ENCODE results near the gene NUP205. TPM values are rescaled to one million over a fixed set of nuclear protein-coding genes. Genes with fewer than 3 reads are reported as not detected.

Gene NUP205
- total and polyA plus RNA-seq, 4 experiments from 2014 or later = 29.2 to 73.8 (median 49.6) TPM

DNA sequence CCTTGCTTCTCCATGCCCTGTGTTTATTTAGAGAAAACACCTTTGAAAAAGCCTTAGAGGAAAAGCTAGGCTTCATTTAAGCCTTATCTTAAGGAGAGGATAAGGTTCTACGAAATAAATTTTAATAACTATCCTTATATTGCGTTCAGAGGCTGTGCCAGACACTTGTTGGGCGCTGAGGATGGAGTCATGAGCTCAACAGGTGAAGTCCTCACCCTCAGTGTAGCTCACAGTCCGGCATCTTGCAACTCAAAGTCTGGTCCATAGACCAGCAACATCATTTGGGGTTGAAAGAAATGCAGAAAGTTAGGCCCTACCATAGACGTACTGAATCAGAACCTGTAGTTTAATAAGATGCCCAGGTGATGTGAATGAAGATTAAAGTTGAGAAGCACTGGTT lies 100.8 kb downstream of the NUP205 start:
- no peaks in the 10 kb centered on the region for H3K9me3 ChIP-seq (ENCODE audit: control insufficient read depth in 1 of 2, low read length in 2 of 2)
- POLR2A ChIA-PET (ENCODE audit: partially characterized antibody) = no interaction called here
- H3K4me1 ChIP-seq (ENCODE audit: insufficient read depth, low read length) = peaks cover 15% of the 10 kb centered on the region
- Mint-ChIP-seq H3K9me3 (peaks cover 0 to 2% (median 0%) of the 10 kb centered on the region in 8 donors), H3K4me3 (no peak overlapping the region), H3K27ac (no peak overlapping the region), H3K27me3 (no peaks in the 10 kb centered on the region), H3K36me3 (peaks cover 0 to 5% of the 10 kb centered on the region in 2 donors), H3K4me1 (peaks cover 7 to 22% (median 12%) of the 10 kb centered on the region in 4 donors)
- no peaks in the 10 kb centered on the region for H3K27me3 ChIP-seq (ENCODE audit: insufficient read depth, low read length)
- CTCF ChIA-PET (ENCODE audit: partially characterized antibody) = interaction anchor here (1.8 to 5.7 kb wide), 2 partner anchors 14 to 100 kb away, joined by 4 to 57 read pairs; no protein-coding TSS in a partner anchor
- H3K4me3 ChIP-seq (ENCODE audit: low read length in 2 of 2) = no peak overlapping the region
- H3K36me3 ChIP-seq (ENCODE audit: insufficient read depth, low read length) = no peaks in the 10 kb centered on the region
- H3K27ac ChIP-seq (ENCODE audit: low read depth, low read length) = no peak overlapping the region
- DNase-seq = no peak
- intact Hi-C loops (cut with micrococcal nuclease) = no loop called here

DNA sequence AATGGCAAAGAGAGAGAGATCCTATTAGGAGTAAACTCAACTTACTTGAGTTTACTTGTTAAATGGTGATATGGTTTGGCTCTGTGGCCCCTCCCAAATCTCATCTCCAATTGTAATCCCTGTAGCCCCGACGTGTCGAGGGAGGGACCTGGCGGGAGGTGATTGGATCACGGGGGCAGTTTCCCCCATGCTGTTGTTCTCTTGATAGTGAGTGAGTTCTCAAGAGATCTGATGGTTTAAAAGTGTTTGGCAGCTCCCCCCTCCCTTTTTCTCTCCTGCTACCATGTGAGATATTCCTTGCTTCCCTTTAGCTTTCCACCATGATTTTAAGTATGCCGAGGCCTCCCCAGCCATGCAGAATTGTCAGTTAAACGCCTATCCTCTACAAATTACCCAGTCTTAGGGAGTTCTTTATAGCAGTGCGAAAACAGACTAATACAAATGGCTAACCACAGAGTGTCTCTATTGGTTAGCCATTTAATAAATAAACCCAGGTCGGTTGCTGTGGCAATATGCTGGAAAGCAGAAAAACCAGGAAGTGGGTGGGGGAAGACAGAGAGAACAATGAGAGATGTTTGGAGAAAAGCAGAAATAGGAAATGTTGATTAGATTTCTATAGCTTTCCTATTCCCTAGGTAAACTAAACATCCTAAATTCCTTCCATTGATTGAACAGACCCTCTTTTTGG lies 101.6 kb downstream of the NUP205 start:
- H3K27me3 Mint-ChIP-seq = no peaks in the 10 kb centered on the region
- Histone ChIP-seq H3K36me3 (ENCODE audit: insufficient read depth, low read length) (no peaks in the 10 kb centered on the region), H3K9me3 (ENCODE audit: control insufficient read depth in 1 of 2, low read length in 2 of 2) (no peaks in the 10 kb centered on the region), H3K27ac (ENCODE audit: low read depth, low read length) (no peak overlapping the region), H3K27me3 (ENCODE audit: insufficient read depth, low read length) (no peaks in the 10 kb centered on the region), H3K4me1 (ENCODE audit: insufficient read depth, low read length) (peaks cover 23% of the 10 kb centered on the region), H3K4me3 (ENCODE audit: low read length in 2 of 2) (no peak overlapping the region)
- H3K4me3 Mint-ChIP-seq = no peak overlapping the region
- POLR2A ChIA-PET (ENCODE audit: partially characterized antibody) = interaction anchor here (0.7 kb wide), 1 partner anchor 380 kb away, joined by 3 read pairs; no protein-coding TSS in a partner anchor
- DNase-seq = no peak
- peaks cover 0 to 5% of the 10 kb centered on the region in 2 donors for H3K36me3 Mint-ChIP-seq
- intact Hi-C loops (cut with micrococcal nuclease) = no loop called here
- H3K27ac Mint-ChIP-seq = no peak overlapping the region
- peaks cover 11 to 30% (median 18%) of the 10 kb centered on the region in 4 donors for H3K4me1 Mint-ChIP-seq
- CTCF ChIA-PET (ENCODE audit: partially characterized antibody) = interaction anchor here (1.8 to 5.7 kb wide), 2 partner anchors 14 to 101 kb away, joined by 4 to 57 read pairs; no protein-coding TSS in a partner anchor
- peaks cover 0 to 2% (median 0%) of the 10 kb centered on the region in 8 donors for H3K9me3 Mint-ChIP-seq

DNA sequence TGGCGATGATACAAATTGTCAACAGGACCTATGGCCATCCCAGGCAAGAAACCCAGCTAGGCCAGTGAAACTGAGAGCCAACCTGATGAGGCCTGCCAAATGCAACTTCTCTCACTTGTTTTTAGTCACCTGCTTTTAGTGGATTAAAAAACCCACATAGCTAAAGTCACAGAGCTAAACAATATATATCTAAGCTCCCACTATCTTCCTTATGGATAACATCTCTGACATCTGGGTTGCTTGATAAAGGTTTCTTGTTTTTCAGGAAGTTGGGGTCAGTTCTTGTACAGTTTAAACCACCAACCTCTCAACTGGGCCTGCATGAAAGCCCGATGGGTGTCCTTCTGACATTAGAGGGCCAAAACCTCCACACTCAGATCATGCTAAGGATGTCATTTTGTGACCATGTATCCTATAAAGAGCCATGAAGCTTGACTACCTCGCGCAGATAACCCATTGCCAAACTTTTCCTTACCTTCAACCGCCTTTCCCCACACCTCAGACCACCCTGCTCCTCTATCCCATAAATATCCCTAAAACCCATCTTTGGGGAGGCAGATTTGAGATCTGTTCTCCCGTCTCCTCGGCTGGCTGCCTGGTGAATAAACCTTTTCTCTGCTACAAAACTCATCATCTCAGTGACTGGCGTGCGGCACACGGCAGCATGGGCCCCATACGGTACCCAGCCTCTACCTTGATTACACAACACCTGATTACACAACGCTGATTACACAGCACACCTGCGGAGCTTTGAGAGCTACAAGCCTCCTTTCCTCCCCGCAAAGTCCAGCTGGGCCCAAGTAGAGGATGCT lies 103.8 kb downstream of the NUP205 start:
- no peaks in the 10 kb centered on the region for H3K9me3 ChIP-seq (ENCODE audit: control insufficient read depth in 1 of 2, low read length in 2 of 2)
- CTCF ChIA-PET (ENCODE audit: partially characterized antibody) = interaction anchor here (0.7 to 5.7 kb wide), 11 partner anchors 10 to 380 kb away, joined by 3 to 57 read pairs (median 3); no protein-coding TSS in a partner anchor
- H3K4me1 ChIP-seq (ENCODE audit: insufficient read depth, low read length) = peaks cover 30% of the 10 kb centered on the region
- H3K27ac Mint-ChIP-seq = peak overlapping the region; percentile 81 to 98 (median 90)
- POLR2A ChIA-PET (ENCODE audit: partially characterized antibody) = interaction anchor here (0.6 to 1.9 kb wide), 7 partner anchors 9 to 682 kb away, joined by 3 to 8 read pairs (median 7); partner anchors contain the start of genes MTPN and NUP205
- no peaks in the 10 kb centered on the region for H3K27me3 ChIP-seq (ENCODE audit: insufficient read depth, low read length)
- no peaks in the 10 kb centered on the region for H3K27me3 Mint-ChIP-seq
- peaks cover 0 to 2% (median 0%) of the 10 kb centered on the region in 8 donors for H3K9me3 Mint-ChIP-seq
- peak in 2 of 5 donors; percentile 2 to 40 for DNase-seq
- H3K4me3 ChIP-seq (ENCODE audit: low read length in 2 of 2) = peak overlapping the region; percentile 9 to 98
- intact Hi-C loops (cut with micrococcal nuclease) = loop anchor here (1.0 to 5.0 kb wide), 7 partner anchors 104 to 1345 kb away; partner anchors contain the start of genes CNOT4, MTPN, NUP205 and SLC35B4
- peaks cover 0 to 5% of the 10 kb centered on the region in 2 donors for H3K36me3 Mint-ChIP-seq
- H3K27ac ChIP-seq (ENCODE audit: low read depth, low read length) = peak overlapping the region; percentile 76
- no peaks in the 10 kb centered on the region for H3K36me3 ChIP-seq (ENCODE audit: insufficient read depth, low read length)
- peak overlapping the region; percentile 91 to 98 (median 96) for H3K4me3 Mint-ChIP-seq
- peaks cover 22 to 48% (median 33%) of the 10 kb centered on the region in 4 donors for H3K4me1 Mint-ChIP-seq

DNA sequence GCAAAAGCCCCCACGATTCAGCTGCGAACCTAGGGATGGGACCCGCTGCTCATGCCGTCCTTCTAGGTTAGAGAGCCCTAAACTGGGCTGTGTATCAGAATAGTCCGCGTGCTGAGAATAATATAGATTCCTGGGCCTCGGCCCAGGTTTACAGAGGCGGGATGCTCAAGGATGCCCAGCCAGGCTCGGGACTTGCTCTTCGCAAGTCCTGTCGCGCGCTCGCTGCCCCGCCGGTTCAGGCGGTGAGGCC lies 104.3 kb downstream of the NUP205 start:
- no peaks in the 10 kb centered on the region for H3K9me3 ChIP-seq (ENCODE audit: control insufficient read depth in 1 of 2, low read length in 2 of 2)
- H3K4me1 Mint-ChIP-seq = peaks cover 25 to 52% (median 38%) of the 10 kb centered on the region in 4 donors
- no peaks in the 10 kb centered on the region for H3K27me3 Mint-ChIP-seq
- peak overlapping the region; percentile 76 for H3K27ac ChIP-seq (ENCODE audit: low read depth, low read length)
- H3K4me3 ChIP-seq (ENCODE audit: low read length in 2 of 2) = peak overlapping the region; percentile 9 to 98
- H3K27me3 ChIP-seq (ENCODE audit: insufficient read depth, low read length) = no peaks in the 10 kb centered on the region
- H3K4me3 Mint-ChIP-seq = peak overlapping the region; percentile 91 to 98 (median 96)
- no peaks in the 10 kb centered on the region for H3K36me3 ChIP-seq (ENCODE audit: insufficient read depth, low read length)
- intact Hi-C loops (cut with micrococcal nuclease) = loop anchor here (1.0 to 5.0 kb wide), 7 partner anchors 105 to 1345 kb away; partner anchors contain the start of genes CNOT4, MTPN, NUP205 and SLC35B4
- H3K27ac Mint-ChIP-seq = peak overlapping the region; percentile 83 to 98 (median 91)
- peaks cover 0 to 5% of the 10 kb centered on the region in 2 donors for H3K36me3 Mint-ChIP-seq
- POLR2A ChIA-PET (ENCODE audit: partially characterized antibody) = interaction anchor here (0.6 to 1.9 kb wide), 8 partner anchors 9 to 682 kb away, joined by 3 to 8 read pairs (median 6); partner anchors contain the start of gene NUP205
- CTCF ChIA-PET (ENCODE audit: partially characterized antibody) = interaction anchor here (0.8 to 5.7 kb wide), 12 partner anchors 10 to 724 kb away, joined by 3 to 57 read pairs (median 4); no protein-coding TSS in a partner anchor
- peaks cover 30% of the 10 kb centered on the region for H3K4me1 ChIP-seq (ENCODE audit: insufficient read depth, low read length)
- no peak for DNase-seq
- peaks cover 0 to 2% (median 0%) of the 10 kb centered on the region in 8 donors for H3K9me3 Mint-ChIP-seq

DNA sequence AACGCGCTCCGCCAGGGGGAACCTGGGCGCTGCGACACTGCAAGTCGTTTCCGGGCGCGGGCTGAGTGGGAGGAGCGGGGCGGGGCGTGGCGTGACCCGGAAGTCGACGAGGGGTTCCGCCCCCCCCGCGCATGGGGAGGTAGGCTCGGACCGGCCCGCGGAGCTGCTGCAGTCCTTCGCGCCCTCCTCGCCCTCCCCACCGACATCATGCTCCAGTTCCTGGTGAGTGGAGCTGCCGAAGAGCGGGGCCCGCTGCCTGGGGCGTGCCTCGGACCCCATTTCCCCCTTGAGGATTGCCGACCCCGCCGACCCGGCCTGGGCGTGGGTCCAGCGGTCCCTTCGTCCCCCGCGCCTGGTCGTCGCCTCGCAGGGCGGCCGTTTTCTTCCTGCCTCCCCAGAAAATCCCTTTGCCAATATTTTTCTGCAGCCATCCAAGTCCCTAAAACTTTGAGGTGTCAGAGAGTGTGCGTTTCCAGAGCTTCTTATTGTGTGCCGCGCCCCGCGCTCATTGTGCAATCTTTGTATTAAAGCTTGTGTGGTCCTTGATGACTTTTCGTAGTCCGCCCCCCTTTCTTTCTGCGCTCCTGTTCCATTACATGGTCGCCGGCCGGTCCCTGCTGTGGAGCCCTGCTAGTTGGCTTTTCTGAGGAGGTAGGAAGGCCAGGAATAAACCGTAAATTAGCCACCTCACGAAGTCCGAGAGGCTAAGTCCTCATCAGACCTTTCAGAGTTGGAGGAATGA lies 104.8 kb downstream of the NUP205 start, which contains the start of gene STMP1:
Gene STMP1, plus strand, starts transcription at position 142 of the 742 bp plus-strand sequence.
- ChIA-PET CTCF (ENCODE audit: partially characterized antibody) (interaction anchor here (0.8 to 5.7 kb wide), 11 partner anchors 9 to 723 kb away, joined by 3 to 57 read pairs (median 3); partner anchors contain the start of gene MTPN), POLR2A (ENCODE audit: partially characterized antibody) (interaction anchor here (0.6 to 1.9 kb wide), 10 partner anchors 8 to 1016 kb away, joined by 3 to 8 read pairs (median 4); partner anchors contain the start of genes BPGM, MTPN and NUP205)
- Histone ChIP-seq H3K4me1 (ENCODE audit: insufficient read depth, low read length) (peaks cover 30% of the 10 kb centered on the region), H3K27ac (ENCODE audit: low read depth, low read length) (peak within 1 kb of the TSS; percentile 76), H3K27me3 (ENCODE audit: insufficient read depth, low read length) (no peaks in the 10 kb centered on the region), H3K9me3 (ENCODE audit: control insufficient read depth in 1 of 2, low read length in 2 of 2) (no peaks in the 10 kb centered on the region), H3K36me3 (ENCODE audit: insufficient read depth, low read length) (no peaks in the 10 kb centered on the region), H3K4me3 (ENCODE audit: low read length in 2 of 2) (peak within 1 kb of the TSS; percentile 86 to 98)
- DNase-seq = peak; percentile 92 to 94 (median 93)
- H3K27me3 Mint-ChIP-seq = no peaks in the 10 kb centered on the region
- peaks cover 0 to 2% (median 0%) of the 10 kb centered on the region in 8 donors for H3K9me3 Mint-ChIP-seq
- intact Hi-C loops (cut with micrococcal nuclease) = loop anchor here (1.0 to 5.0 kb wide), 7 partner anchors 105 to 1346 kb away; partner anchors contain the start of genes CNOT4, MTPN, NUP205 and SLC35B4
- peaks cover 25 to 52% (median 38%) of the 10 kb centered on the region in 4 donors for H3K4me1 Mint-ChIP-seq
- H3K27ac Mint-ChIP-seq = peak within 1 kb of the TSS; percentile 83 to 98 (median 95)
- H3K4me3 Mint-ChIP-seq = peak within 1 kb of the TSS; percentile 91 to 98 (median 96)
- H3K36me3 Mint-ChIP-seq = peaks cover 0 to 5% of the 10 kb centered on the region in 2 donors

DNA sequence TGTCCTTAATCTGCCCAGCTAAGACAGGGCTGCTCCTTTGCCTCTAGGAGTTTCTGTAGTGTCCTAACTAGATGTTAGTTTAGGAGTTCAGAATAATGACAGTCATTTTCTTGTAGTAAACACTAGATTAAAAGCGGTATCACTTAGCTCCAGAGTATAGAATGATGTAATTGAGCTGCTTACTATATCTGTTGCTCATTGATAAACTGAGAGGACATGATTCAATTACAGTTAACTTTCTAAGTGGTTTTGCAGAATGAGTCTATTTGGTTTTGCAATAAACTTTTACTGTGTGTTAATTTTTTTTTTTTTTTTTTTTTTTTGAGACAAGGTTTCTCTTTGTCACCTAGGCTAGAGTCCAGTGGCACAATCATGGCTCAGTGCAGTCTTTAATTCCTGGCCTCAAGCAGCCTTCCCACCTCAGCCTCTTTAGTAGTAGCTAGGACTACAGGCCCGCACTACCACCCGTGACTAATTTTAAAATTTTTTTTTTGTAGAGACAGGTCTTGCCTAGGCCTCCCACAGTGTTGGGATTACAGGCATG lies 106.4 kb downstream of the NUP205 start:
- no peak overlapping the region for H3K4me3 ChIP-seq (ENCODE audit: low read length in 2 of 2)
- DNase-seq = no peak
- POLR2A ChIA-PET (ENCODE audit: partially characterized antibody) = no interaction called here
- no peaks in the 10 kb centered on the region for H3K36me3 ChIP-seq (ENCODE audit: insufficient read depth, low read length)
- no peak overlapping the region for H3K27ac ChIP-seq (ENCODE audit: low read depth, low read length)
- H3K9me3 ChIP-seq (ENCODE audit: control insufficient read depth in 1 of 2, low read length in 2 of 2) = no peaks in the 10 kb centered on the region
- intact Hi-C loops (cut with micrococcal nuclease) = loop anchor here (5.0 kb wide), 2 partner anchors 343 to 382 kb away; no protein-coding TSS in a partner anchor
- Mint-ChIP-seq H3K9me3 (peaks cover 0 to 4% (median 0%) of the 10 kb centered on the region in 8 donors), H3K4me3 (peak overlapping the region; percentile 51 to 93 (median 72)), H3K36me3 (peaks cover 8 to 11% of the 10 kb centered on the region in 2 donors), H3K4me1 (peaks cover 32 to 65% (median 49%) of the 10 kb centered on the region in 4 donors), H3K27ac (peak overlapping the region in 6 of 7 donors; percentile 29 to 77 (median 54)), H3K27me3 (no peaks in the 10 kb centered on the region)
- no peaks in the 10 kb centered on the region for H3K27me3 ChIP-seq (ENCODE audit: insufficient read depth, low read length)
- H3K4me1 ChIP-seq (ENCODE audit: insufficient read depth, low read length) = peaks cover 30% of the 10 kb centered on the region
- CTCF ChIA-PET (ENCODE audit: partially characterized antibody) = interaction anchor here (0.6 to 1.0 kb wide), 2 partner anchors 9 to 33 kb away, joined by 3 to 8 read pairs; no protein-coding TSS in a partner anchor

All from CD4-positive, alpha-beta memory T cell (primary cell).